ENCODE data around the gene PPM1E. TPM values are rescaled to one million over a fixed set of nuclear protein-coding genes. Genes with fewer than 3 reads are reported as not detected.
A peak's percentile ranks its signal among the peaks of the same experiment; 100 is the strongest.

PPM1E gene
- total RNA-seq, 2 experiments from 2014 or later, result 0.19 to 0.40 TPM

DNA sequence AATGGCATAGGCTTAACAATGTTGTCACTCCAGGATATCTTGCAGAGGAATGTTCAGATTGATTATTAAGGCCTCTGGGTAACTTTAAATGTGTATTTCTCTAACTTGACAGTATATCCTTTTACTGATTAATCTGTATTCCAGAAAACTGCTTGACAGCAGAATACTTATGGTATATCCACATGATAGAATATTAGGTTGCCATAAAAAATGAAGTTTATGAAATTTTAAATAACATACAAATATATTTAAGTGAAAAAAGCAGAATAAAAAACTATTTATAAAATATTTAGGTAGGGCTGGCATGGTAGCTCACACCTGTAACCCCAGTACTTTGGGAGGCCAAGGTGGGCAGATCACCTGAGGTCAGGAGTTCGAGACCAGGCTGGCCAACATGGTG is 244.4 kb downstream of the PPM1E start:
- 0 out of 2 replicates have a peak, but pooled peaks cover 5% of the 10 kb centered on the region for H3K79me2 ChIP-seq (ENCODE audit: insufficient read depth, low read depth, low read length)
- POLR2A ChIA-PET, result interaction anchor here (0.7 kb wide), 1 partner anchor 414 kb away, joined by 3 read pairs; no protein-coding TSS in a partner anchor
- H3K4me2 ChIP-seq (ENCODE audit: low read length), result no peak overlapping the region
- no TSS peak for BruUV-seq (replicated peaks)
- H3K4me1 ChIP-seq (ENCODE audit: insufficient read depth, low read length, poor library complexity, severe bottlenecking), result peaks cover 40% of the 10 kb centered on the region
- intact Hi-C loops (cut with micrococcal nuclease; ENCODE audit: unreplicated experiment), result no loop called here
- H2AFZ ChIP-seq (ENCODE audit: low read length), result no peak overlapping the region
- H3K9me3 ChIP-seq (ENCODE audit: low read length), result no peaks in the 10 kb centered on the region
- DNase-seq (ENCODE audit: low spot score), result no peak
- H3K36me3 ChIP-seq (ENCODE audit: insufficient read depth, low read length), result peaks cover 53% of the 10 kb centered on the region
- H3K4me3 ChIP-seq (ENCODE audit: low read depth, low read length, poor library complexity, severe bottlenecking), result no peak overlapping the region
- H3K27ac ChIP-seq (ENCODE audit: low read depth, low read length, poor library complexity, severe bottlenecking), result no peak overlapping the region
- CTCF ChIA-PET (ENCODE audit: unreplicated experiment), result interaction anchor here (0.6 kb wide), 1 partner anchor 479 kb away, joined by 3 read pairs; no protein-coding TSS in a partner anchor
- TF ChIP-seq, protein P1, sequence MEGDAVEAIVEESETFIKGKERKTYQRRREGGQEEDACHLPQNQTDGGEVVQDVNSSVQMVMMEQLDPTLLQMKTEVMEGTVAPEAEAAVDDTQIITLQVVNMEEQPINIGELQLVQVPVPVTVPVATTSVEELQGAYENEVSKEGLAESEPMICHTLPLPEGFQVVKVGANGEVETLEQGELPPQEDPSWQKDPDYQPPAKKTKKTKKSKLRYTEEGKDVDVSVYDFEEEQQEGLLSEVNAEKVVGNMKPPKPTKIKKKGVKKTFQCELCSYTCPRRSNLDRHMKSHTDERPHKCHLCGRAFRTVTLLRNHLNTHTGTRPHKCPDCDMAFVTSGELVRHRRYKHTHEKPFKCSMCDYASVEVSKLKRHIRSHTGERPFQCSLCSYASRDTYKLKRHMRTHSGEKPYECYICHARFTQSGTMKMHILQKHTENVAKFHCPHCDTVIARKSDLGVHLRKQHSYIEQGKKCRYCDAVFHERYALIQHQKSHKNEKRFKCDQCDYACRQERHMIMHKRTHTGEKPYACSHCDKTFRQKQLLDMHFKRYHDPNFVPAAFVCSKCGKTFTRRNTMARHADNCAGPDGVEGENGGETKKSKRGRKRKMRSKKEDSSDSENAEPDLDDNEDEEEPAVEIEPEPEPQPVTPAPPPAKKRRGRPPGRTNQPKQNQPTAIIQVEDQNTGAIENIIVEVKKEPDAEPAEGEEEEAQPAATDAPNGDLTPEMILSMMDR (conservative IDR thresholded peaks at IDR 0.05; ENCODE audit: low read length), result no peak
- no peak for TF ChIP-seq EZH2phosphoT487 (IDR thresholded peaks at IDR 0.05; ENCODE audit: borderline replicate concordance, low read depth, low read length)
- H4K20me1 ChIP-seq (ENCODE audit: insufficient read depth, low read length), result no peaks in the 10 kb centered on the region
- H3K9me2 ChIP-seq (ENCODE audit: insufficient read depth, low read length), result no peaks in the 10 kb centered on the region

- peak overlapping the region; percentile 85 for H3K27ac ChIP-seq (ENCODE audit: low read depth, low read length, poor library complexity, severe bottlenecking)
- H3K9me3 ChIP-seq (ENCODE audit: low read length), result no peaks in the 10 kb centered on the region
- TF ChIP-seq, protein P1 (conservative IDR thresholded peaks at IDR 0.05; ENCODE audit: low read length), result no peak
- no peak for TF ChIP-seq EZH2phosphoT487 (IDR thresholded peaks at IDR 0.05; ENCODE audit: borderline replicate concordance, low read depth, low read length)
- peaks cover 57% of the 10 kb centered on the region for H3K36me3 ChIP-seq (ENCODE audit: insufficient read depth, low read length)
- 0 out of 2 replicates have a peak, but pooled peaks cover 5% of the 10 kb centered on the region for H3K79me2 ChIP-seq (ENCODE audit: insufficient read depth, low read depth, low read length)
- peak overlapping the region; percentile 92 for H3K4me2 ChIP-seq (ENCODE audit: low read length)
- H3K9me2 ChIP-seq (ENCODE audit: insufficient read depth, low read length), result no peaks in the 10 kb centered on the region
- POLR2A ChIA-PET, result no interaction called here
- CTCF ChIA-PET (ENCODE audit: unreplicated experiment), result no interaction called here
- H2AFZ ChIP-seq (ENCODE audit: low read length), result peak overlapping the region; percentile 83; the same call in 1 of the 2 replicates
- peak; percentile 90 for DNase-seq (ENCODE audit: low spot score)
- intact Hi-C loops (cut with micrococcal nuclease; ENCODE audit: unreplicated experiment), result loop anchor here (1.0 kb wide), 1 partner anchor 483 kb away; no protein-coding TSS in a partner anchor
- peak overlapping the region; percentile 64 for H3K4me3 ChIP-seq (ENCODE audit: low read depth, low read length, poor library complexity, severe bottlenecking)
- no peaks in the 10 kb centered on the region for H4K20me1 ChIP-seq (ENCODE audit: insufficient read depth, low read length)
- peaks cover 40% of the 10 kb centered on the region for H3K4me1 ChIP-seq (ENCODE audit: insufficient read depth, low read length, poor library complexity, severe bottlenecking)
- BruUV-seq (replicated peaks), result no TSS peak
These were observed 245.6 kb downstream of the PPM1E start for GRCh38 chr17:59001158-59001814.

GRCh38 chr17:59002126-59002525 is 246.5 kb downstream of the PPM1E start:
- Histone ChIP-seq H3K36me3 (ENCODE audit: insufficient read depth, low read length) (peaks cover 55% of the 10 kb centered on the region), H3K4me2 (ENCODE audit: low read length) (peak overlapping the region; percentile 92), H3K79me2 (ENCODE audit: insufficient read depth, low read depth, low read length) (0 out of 2 replicates have a peak, but pooled peaks cover 5% of the 10 kb centered on the region), H3K4me1 (ENCODE audit: insufficient read depth, low read length, poor library complexity, severe bottlenecking) (peaks cover 40% of the 10 kb centered on the region), H3K27ac (ENCODE audit: low read depth, low read length, poor library complexity, severe bottlenecking) (peak overlapping the region; percentile 85), H4K20me1 (ENCODE audit: insufficient read depth, low read length) (no peaks in the 10 kb centered on the region), H3K4me3 (ENCODE audit: low read depth, low read length, poor library complexity, severe bottlenecking) (peak overlapping the region; percentile 64), H2AFZ (ENCODE audit: low read length) (peak overlapping the region; percentile 83; the same call in 1 of the 2 replicates), H3K9me2 (ENCODE audit: insufficient read depth, low read length) (no peaks in the 10 kb centered on the region), H3K9me3 (ENCODE audit: low read length) (no peaks in the 10 kb centered on the region)
- peak; percentile 28 for DNase-seq (ENCODE audit: low spot score)
- no TSS peak for BruUV-seq (replicated peaks)
- intact Hi-C loops (cut with micrococcal nuclease; ENCODE audit: unreplicated experiment), result no loop called here
- ChIA-PET CTCF (ENCODE audit: unreplicated experiment) (no interaction called here), POLR2A (interaction anchor here (0.6 kb wide), 2 partner anchors 12 to 226 kb away, joined by 3 to 5 read pairs; no protein-coding TSS in a partner anchor)
- TF ChIP-seq EZH2phosphoT487 (IDR thresholded peaks at IDR 0.05; ENCODE audit: borderline replicate concordance, low read depth, low read length), result no peak
- TF ChIP-seq, protein P1 (conservative IDR thresholded peaks at IDR 0.05; ENCODE audit: low read length), result no peak
